ENCODE data around the gene NKPD1. TPM values are rescaled to one million over a fixed set of nuclear protein-coding genes. Genes with fewer than 3 reads are reported as not detected.

NKPD1 gene
- total and polyA plus RNA-seq, 10 of the 15 experiments (the other 5 are each of a cell fraction or from before 2014, with no cell fraction given) = 0.05 to 0.18 (median 0.06) TPM; not detected in 7

- DNase-seq (ENCODE audit: low read depth, low spot score) (no peak), ATAC-seq (peak; percentile 73), FAIRE-seq (no peak)
- H3K4me3 ChIP-seq = peak overlapping the region; percentile 39; the same call in 1 of the 2 replicates
- peak overlapping the region; percentile 97 for H3K27ac ChIP-seq (ENCODE audit: control insufficient read depth, insufficient read depth)
- no peaks in the 10 kb centered on the region for H3K27me3 ChIP-seq (replicated peaks in 1 of 2; ENCODE audit: control insufficient read depth in 2 of 2, insufficient read depth in 2 of 2, low read length in 1 of 2)
- peaks cover 51% of the 10 kb centered on the region for H3K4me1 ChIP-seq (ENCODE audit: control insufficient read depth, insufficient read depth, low read length)
- H2AFZ ChIP-seq (ENCODE audit: control insufficient read depth, low read depth, low read length) = no peak overlapping the region
- BruUV-seq (replicated peaks) = TSS peak; percentile 94
- ChIA-PET SMC1A (ENCODE audit: uncharacterized antibody, unreplicated experiment) (interaction anchor here (0.9 to 4.0 kb wide), 13 partner anchors 10 to 112 kb away, joined by 3 to 39 read pairs (median 5); partner anchors contain the start of genes BLOC1S3, CLASRP, PPP1R37 and TRAPPC6A), POLR2A (interaction anchor here (0.5 to 4.5 kb wide), 20 partner anchors 11 to 994 kb away, joined by 3 to 33 read pairs (median 4); partner anchors contain the start of genes BLOC1S3, CLASRP, PPP1R37 and TRAPPC6A), RAD21 (ENCODE audit: unreplicated experiment) (interaction anchor here (0.8 to 2.7 kb wide), 17 partner anchors 9 to 112 kb away, joined by 3 to 21 read pairs (median 5); partner anchors contain the start of genes BLOC1S3, GEMIN7, PPP1R37 and TRAPPC6A), CTCF (interaction anchor here (0.6 to 5.6 kb wide), 15 partner anchors 11 to 427 kb away, joined by 3 to 39 read pairs (median 6); partner anchors contain the start of genes BLOC1S3, GEMIN7, PPP1R37 and TRAPPC6A)
- in situ Hi-C loops (cut with MboI) (no loop called here), intact Hi-C loops (cut with micrococcal nuclease; ENCODE audit: unreplicated experiment) (loop anchor here (1.0 to 5.0 kb wide), 4 partner anchors 28 to 201 kb away; partner anchors contain the start of genes GEMIN7 and ZNF296)
- peaks cover 3 to 8% of the 10 kb centered on the region in 2 experiments; a peak in 3 of 4 replicates for H3K36me3 ChIP-seq (ENCODE audit: control insufficient read depth in 2 of 2, insufficient read depth in 2 of 2, low read length in 1 of 2)
- H3K9ac ChIP-seq (ENCODE audit: control insufficient read depth, insufficient read depth, low read length) = peak overlapping the region; percentile 59
- H3K4me2 ChIP-seq (ENCODE audit: control insufficient read depth, insufficient read depth) = peak overlapping the region; percentile 73
- 41% methylated on average over 11 of the region's 12 CpGs for WGBS (ENCODE audit: insufficient coverage, insufficient replicate concordance, low lambda C conversion rate, missing lambda C conversion rate)
- no peaks in the 10 kb centered on the region for H3K9me3 ChIP-seq (replicated peaks; ENCODE audit: control insufficient read depth, insufficient read depth, low read length)
- H3K79me2 ChIP-seq (ENCODE audit: control insufficient read depth, insufficient read depth, low read length) = peaks cover 31% of the 10 kb centered on the region
- no peaks in the 10 kb centered on the region for H4K20me1 ChIP-seq (ENCODE audit: control insufficient read depth, insufficient read depth)
- no peak for TF ChIP-seq WRNIP1 (IDR thresholded peaks at IDR 0.05; ENCODE audit: borderline replicate concordance, low read depth, low read length)
- no peak for TF ChIP-seq RCOR1 (conservative IDR thresholded peaks at IDR 0.05; ENCODE audit: low read depth, low read length)
- no peak for TF ChIP-seq ZNF217 (IDR thresholded peaks at IDR 0.05)
- TF ChIP-seq NR2C1 (IDR thresholded peaks at IDR 0.05) = no peak
- peak; percentile 41 for TF ChIP-seq USF1 (IDR thresholded peaks at IDR 0.05; ENCODE audit: borderline replicate concordance, extremely low read length, insufficient read depth, low read depth, low read length)
- no peak for TF ChIP-seq RB1 (IDR thresholded peaks at IDR 0.05; ENCODE audit: borderline replicate concordance)
- TF ChIP-seq ZBTB33 (IDR thresholded peaks at IDR 0.05) = no peak
- no peak for TF ChIP-seq NFYA (IDR thresholded peaks at IDR 0.05; ENCODE audit: borderline replicate concordance, low read depth, low read length)
- no peak for TF ChIP-seq MYB (IDR thresholded peaks at IDR 0.05; ENCODE audit: borderline replicate concordance, low read depth, low read length)
- peak; percentile 19; the same call in 1 of the 2 replicates for TF ChIP-seq GATAD2B (conservative IDR thresholded peaks at IDR 0.05; ENCODE audit: low read depth)
- no peak for TF ChIP-seq NFYB (IDR thresholded peaks at IDR 0.05; ENCODE audit: insufficient read depth, low read depth, low read length)
- TF ChIP-seq KAT2A (conservative IDR thresholded peaks at IDR 0.05; ENCODE audit: control insufficient read depth, low read depth, low read length) = no peak
- TF ChIP-seq SPI1 (IDR thresholded peaks at IDR 0.05; ENCODE audit: borderline replicate concordance, insufficient read depth, low read depth, low read length) = peak; percentile 84
- TF ChIP-seq IKZF1 (conservative IDR thresholded peaks at IDR 0.05) = no peak
- TF ChIP-seq IKZF2 (IDR thresholded peaks at IDR 0.05) = no peak
- no peak for TF ChIP-seq JUND (IDR thresholded peaks at IDR 0.05; ENCODE audit: low read depth, low read length)
- TF ChIP-seq ETV6 (conservative IDR thresholded peaks at IDR 0.05 in 1 of 2, IDR thresholded peaks at IDR 0.05 in 1 of 2; ENCODE audit: borderline replicate concordance in 1 of 2, low read depth in 1 of 2) = no peak
- TF ChIP-seq DPF2 (IDR thresholded peaks at IDR 0.05) = no peak
- no peak for TF ChIP-seq NR2C2 (IDR thresholded peaks at IDR 0.05; ENCODE audit: borderline replicate concordance, control insufficient read depth, insufficient read length, low read depth)
- no peak for TF ChIP-seq YY1 (IDR thresholded peaks at IDR 0.05; ENCODE audit: low read depth, low read length)
- TF ChIP-seq RUNX3 (IDR thresholded peaks at IDR 0.05; ENCODE audit: low read length) = no peak
- TF ChIP-seq BMI1 (IDR thresholded peaks at IDR 0.05; ENCODE audit: borderline replicate concordance) = no peak
Measured at GRCh38 chr19:45136507-45137178, 24.1 kb downstream of the NKPD1 start.
